HuH-7.5 (cell line): ENCODE data around the gene WNT7A.

Source experiments
- DNase-seq: peaks from one replicate; pipeline ENCODE4 v3.0.0; 2011; ENCODE audit warnings: low spot score

Gene WNT7A

GRCh38 chr3:13792051-13792490 lies 87.8 kb downstream of the WNT7A start:
- DNase-seq: no peak

- no peak for DNase-seq
Observed at GRCh38 chr3:13791198-13792050, 88.4 kb downstream of the WNT7A start.

- DNase-seq: no peak
Observed at GRCh38 chr3:13790376-13791197, 89.3 kb downstream of the WNT7A start.

- no peak for DNase-seq
Observed at GRCh38 chr3:13788522-13789424, 91.1 kb downstream of the WNT7A start.

GRCh38 chr3:13787533-13788132 lies 92.2 kb downstream of the WNT7A start:
- DNase-seq: no peak

- DNase-seq: no peak
Observed at GRCh38 chr3:13786811-13787210, 93.1 kb downstream of the WNT7A start.

GRCh38 chr3:13785853-13786436 lies 93.9 kb downstream of the WNT7A start:
- no peak for DNase-seq

GRCh38 chr3:13785351-13785750 lies 94.5 kb downstream of the WNT7A start:
- DNase-seq: no peak

GRCh38 chr3:13783476-13783875 lies 96.4 kb downstream of the WNT7A start:
- no peak for DNase-seq

- no peak for DNase-seq
Observed at GRCh38 chr3:13782501-13782900, 97.4 kb downstream of the WNT7A start.

GRCh38 chr3:13781417-13781816 lies 98.5 kb downstream of the WNT7A start:
- DNase-seq: no peak

GRCh38 chr3:13780432-13781176 lies 99.3 kb downstream of the WNT7A start:
- DNase-seq: no peak

- no peak for DNase-seq
Observed at GRCh38 chr3:13776253-13777050, 103.4 kb downstream of the WNT7A start.

GRCh38 chr3:13772885-13773745 lies 106.8 kb downstream of the WNT7A start:
- no peak for DNase-seq

GRCh38 chr3:13772321-13772745 lies 107.5 kb downstream of the WNT7A start:
- DNase-seq: no peak

GRCh38 chr3:13771496-13771895 lies 108.4 kb downstream of the WNT7A start:
- no peak for DNase-seq

- no peak for DNase-seq
Observed at GRCh38 chr3:13770170-13771169, 109.4 kb downstream of the WNT7A start.
